GM18861 (cell line): ENCODE measurements around the gene NTRK3.
"Not testable (repeated sequence)": the region's sequence is repeated elsewhere in the genome, so short reads cannot be mapped to it uniquely, and the experiment has no call there.

Experiments
- ATAC-seq: cut with Tn5 transposase; IDR thresholded peaks from one replicate; pipeline ENCODE4 v1.9.1; 2021; ENCODE audit not compliant: unreplicated experiment

The NTRK3 gene

GRCh38 chr15:88080616-88081015 lies 175.9 kb downstream of the NTRK3 start:
- no peak for ATAC-seq

GRCh38 chr15:88077296-88078020 lies 179.1 kb downstream of the NTRK3 start:
- no peak for ATAC-seq

GRCh38 chr15:88076328-88076727 lies 180.2 kb downstream of the NTRK3 start:
- no peak for ATAC-seq

- ATAC-seq: no peak
Measured at GRCh38 chr15:88075102-88075501, 181.4 kb downstream of the NTRK3 start.

GRCh38 chr15:88074386-88074785 lies 182.2 kb downstream of the NTRK3 start:
- no peak for ATAC-seq

GRCh38 chr15:88073391-88073691 lies 183.2 kb downstream of the NTRK3 start:
- no peak for ATAC-seq

GRCh38 chr15:88072598-88073390 lies 183.7 kb downstream of the NTRK3 start:
- no peak for ATAC-seq

- not testable (repeated sequence) for ATAC-seq
Measured at GRCh38 chr15:88072133-88072532, 184.4 kb downstream of the NTRK3 start.

GRCh38 chr15:88071141-88071540 lies 185.4 kb downstream of the NTRK3 start:
- no peak for ATAC-seq

GRCh38 chr15:88069561-88069960 lies 187.0 kb downstream of the NTRK3 start:
- no peak for ATAC-seq

- no peak for ATAC-seq
Measured at GRCh38 chr15:88067331-88067685, 189.2 kb downstream of the NTRK3 start.

- ATAC-seq: no peak
Measured at GRCh38 chr15:88066636-88067330, 189.8 kb downstream of the NTRK3 start.

GRCh38 chr15:88061452-88061851 lies 195.1 kb downstream of the NTRK3 start:
- no peak for ATAC-seq

- no peak for ATAC-seq
Measured at GRCh38 chr15:88060383-88060782, 196.2 kb downstream of the NTRK3 start.

- no peak for ATAC-seq
Measured at GRCh38 chr15:88057836-88058235, 198.7 kb downstream of the NTRK3 start.

GRCh38 chr15:88049506-88049905 lies 207.0 kb downstream of the NTRK3 start:
- peak; percentile 64 for ATAC-seq

- ATAC-seq: no peak
Measured at GRCh38 chr15:88048755-88049154, 207.8 kb downstream of the NTRK3 start.

GRCh38 chr15:88048237-88048636 lies 208.3 kb downstream of the NTRK3 start:
- ATAC-seq: no peak

GRCh38 chr15:88046576-88047129 lies 209.9 kb downstream of the NTRK3 start:
- no peak for ATAC-seq

- no peak for ATAC-seq
Measured at GRCh38 chr15:88043396-88043795, 213.1 kb downstream of the NTRK3 start.

- ATAC-seq: no peak
Measured at GRCh38 chr15:88042047-88042446, 214.5 kb downstream of the NTRK3 start.

- ATAC-seq: no peak
Measured at GRCh38 chr15:88040516-88040915, 216.0 kb downstream of the NTRK3 start.
